ENCODE data around the gene HLA-DRB1. TPM values are rescaled to one million over a fixed set of nuclear protein-coding genes. Genes with fewer than 3 reads are reported as not detected.

Gene HLA-DRB1
- total RNA-seq, 1 experiment from 2014 or later: 1.4 TPM

- Mint-ChIP-seq H3K4me1 (no peaks in the 10 kb centered on the region), H3K27ac (no peak overlapping the region), H3K9me3 (peaks cover 4% of the 10 kb centered on the region), H3K36me3 (no peaks in the 10 kb centered on the region), H3K4me3 (no peak overlapping the region), H3K27me3 (ENCODE audit: low read depth) (no peaks in the 10 kb centered on the region; the same call in 1 of the 2 replicates)
- ChIA-PET CTCF (no interaction called here), POLR2A (no interaction called here)
- no peak for ATAC-seq
- TF ChIP-seq NFYB (CRISPR knock-in tag; conservative IDR thresholded peaks at IDR 0.05; ENCODE audit: low read depth): no peak
- no peak for TF ChIP-seq ARID4B (CRISPR knock-in tag; IDR thresholded peaks at IDR 0.05; ENCODE audit: borderline replicate concordance)
- no peak for TF ChIP-seq NFE2L1 (CRISPR knock-in tag; IDR thresholded peaks at IDR 0.05)
- TF ChIP-seq CREM (CRISPR knock-in tag; IDR thresholded peaks at IDR 0.05): no peak
- no peak for TF ChIP-seq STAT6 (CRISPR knock-in tag; conservative IDR thresholded peaks at IDR 0.05; ENCODE audit: low read depth)
- no peak for TF ChIP-seq HMGXB4 (CRISPR knock-in tag; IDR thresholded peaks at IDR 0.05)
- no peak for TF ChIP-seq JUN (CRISPR knock-in tag; IDR thresholded peaks at IDR 0.05)
- TF ChIP-seq ERG (CRISPR knock-in tag; IDR thresholded peaks at IDR 0.05): no peak
- TF ChIP-seq SP1 (CRISPR knock-in tag; conservative IDR thresholded peaks at IDR 0.05): no peak
- no peak for DNase-seq (ENCODE audit: low spot score)
Measured at GRCh38 chr6:32565511-32565910, 24.1 kb downstream of the HLA-DRB1 start.

- Mint-ChIP-seq H3K36me3 (no peaks in the 10 kb centered on the region), H3K4me3 (no peak overlapping the region), H3K27ac (no peak overlapping the region), H3K9me3 (peaks cover 4% of the 10 kb centered on the region), H3K27me3 (ENCODE audit: low read depth) (peaks cover 12% of the 10 kb centered on the region), H3K4me1 (0 out of 2 replicates have a peak, but pooled peaks cover 5% of the 10 kb centered on the region)
- CTCF ChIA-PET: no interaction called here
- ATAC-seq: no peak
- TF ChIP-seq STAT6 (CRISPR knock-in tag; conservative IDR thresholded peaks at IDR 0.05; ENCODE audit: low read depth) (no peak), MLX (CRISPR knock-in tag; IDR thresholded peaks at IDR 0.05) (no peak), E2F1 (CRISPR knock-in tag; IDR thresholded peaks at IDR 0.05) (no peak)
- POLR2A ChIA-PET: no interaction called here
- DNase-seq (ENCODE audit: low spot score): no peak
Measured at GRCh38 chr6:32562940-32563339, 26.7 kb downstream of the HLA-DRB1 start.
